A549 (cell line): ENCODE measurements around the gene ARAP1.

Experiments
- CBX2 ChIP-seq: fragments of 200-600 bp; sonication (generic); IDR thresholded peaks from 2 replicates; pipeline ENCODE4 v1.6.1; 2016; ENCODE audit warnings: low read depth, mild to moderate bottlenecking, borderline replicate concordance
- EHMT2 ChIP-seq: fragments of 200-600 bp; sonication (generic); IDR thresholded peaks from 2 replicates; pipeline ENCODE4 v1.6.1; 2016; ENCODE audit warnings: antibody characterized with exemption, low read depth, mild to moderate bottlenecking, moderate library complexity
- EP300 ChIP-seq, 2 experiments: fragments of >200 bp; sonication (Bioruptor Twin); formaldehyde crosslinking; IDR thresholded peaks; 2 replicates in 1 of 2; 3 replicates in 1 of 2; pipeline ENCODE4 v1.6.1; 2016 to 2017
- GATA3 ChIP-seq: IDR thresholded peaks from 2 replicates; pipeline ENCODE4 v1.6.1; 2012; ENCODE audit warnings: borderline replicate concordance
- HOXA7 ChIP-seq: fragments of 250-450 bp; sonication (Bioruptor Pico); IDR thresholded peaks from 2 replicates; pipeline ENCODE4 v1.5.0; 2020; ENCODE audit warnings: mild to moderate bottlenecking, moderate library complexity
- JUN ChIP-seq, 2 experiments: fragments of >200 bp; sonication (Bioruptor Twin); formaldehyde crosslinking; IDR thresholded peaks; 2 replicates in 1 of 2; 3 replicates in 1 of 2; pipeline ENCODE4 v1.6.1; 2016 to 2017
- MYC ChIP-seq: IDR thresholded peaks from 2 replicates; pipeline ENCODE4 v1.6.1; 2012; ENCODE audit warnings: mild to moderate bottlenecking, inconsistent platforms, low read length, improper control_type of control experiment, borderline replicate concordance
- POLR2A ChIP-seq: IDR thresholded peaks from 2 replicates; pipeline ENCODE4 v1.6.1; 2012; ENCODE audit warnings: mild to moderate bottlenecking, low read length
- RAD21 ChIP-seq, 2 experiments: fragments of >200 bp in 1 of 2; sonication (Bioruptor Twin) in 1 of 2; formaldehyde crosslinking in 1 of 2; IDR thresholded peaks in 1 of 2; conservative IDR thresholded peaks in 1 of 2; 2 replicates in 1 of 2; 3 replicates in 1 of 2; pipeline ENCODE4 v1.6.1; 2012 to 2018; ENCODE audit warnings: inconsistent platforms in 1 of 2
- TF ChIP-seq, protein P1 (sequence below): fragments of >200 bp; sonication (Bioruptor Twin); formaldehyde crosslinking; IDR thresholded peaks from 3 replicates; pipeline ENCODE4 v1.5.1; 2016
- TF ChIP-seq, protein P2 (sequence below): fragments of 250-450 bp; sonication (Bioruptor Pico); IDR thresholded peaks from 2 replicates; pipeline ENCODE4 v1.5.0; 2021; ENCODE audit warnings: mild to moderate bottlenecking, moderate library complexity, borderline replicate concordance

DNA sequence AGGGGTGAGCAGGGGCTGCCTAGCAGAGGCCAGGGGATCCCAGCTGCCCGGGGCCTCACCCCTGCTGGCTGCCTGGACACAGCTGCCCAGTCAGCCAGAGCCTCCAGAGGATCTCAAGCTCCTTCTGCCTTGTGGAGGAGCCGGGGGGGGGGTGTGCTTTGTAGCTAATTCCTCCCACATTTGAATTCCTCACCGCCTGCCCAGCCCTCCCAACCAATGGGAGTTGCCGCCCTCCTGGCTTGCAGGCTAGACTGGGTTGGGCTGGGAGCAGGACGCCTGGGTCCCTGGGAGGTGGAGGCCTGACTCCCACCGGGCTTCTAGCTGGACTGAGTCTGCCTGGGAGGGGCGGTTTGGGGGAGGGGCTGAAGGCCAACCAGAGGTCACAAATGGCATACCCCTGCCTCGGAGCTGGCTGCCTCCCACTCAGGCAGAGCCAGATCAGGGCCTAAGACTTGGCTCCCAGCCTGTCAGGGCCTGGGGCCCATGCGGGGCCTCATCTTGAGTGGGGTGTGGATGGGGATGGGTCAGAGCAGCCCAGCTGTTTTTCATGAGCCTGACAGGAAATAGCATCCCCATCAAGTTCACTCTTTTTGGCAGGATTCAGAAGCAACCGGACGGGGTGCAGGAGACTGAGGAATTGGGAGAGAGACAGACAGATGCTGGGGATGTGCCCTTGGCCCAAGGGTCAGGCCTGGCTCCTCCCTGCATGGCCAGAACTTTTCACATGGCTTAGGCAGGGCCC lies 48.8 kb downstream of the ARAP1 start:
- TF ChIP-seq GATA3, result no peak
- TF ChIP-seq, protein P1, sequence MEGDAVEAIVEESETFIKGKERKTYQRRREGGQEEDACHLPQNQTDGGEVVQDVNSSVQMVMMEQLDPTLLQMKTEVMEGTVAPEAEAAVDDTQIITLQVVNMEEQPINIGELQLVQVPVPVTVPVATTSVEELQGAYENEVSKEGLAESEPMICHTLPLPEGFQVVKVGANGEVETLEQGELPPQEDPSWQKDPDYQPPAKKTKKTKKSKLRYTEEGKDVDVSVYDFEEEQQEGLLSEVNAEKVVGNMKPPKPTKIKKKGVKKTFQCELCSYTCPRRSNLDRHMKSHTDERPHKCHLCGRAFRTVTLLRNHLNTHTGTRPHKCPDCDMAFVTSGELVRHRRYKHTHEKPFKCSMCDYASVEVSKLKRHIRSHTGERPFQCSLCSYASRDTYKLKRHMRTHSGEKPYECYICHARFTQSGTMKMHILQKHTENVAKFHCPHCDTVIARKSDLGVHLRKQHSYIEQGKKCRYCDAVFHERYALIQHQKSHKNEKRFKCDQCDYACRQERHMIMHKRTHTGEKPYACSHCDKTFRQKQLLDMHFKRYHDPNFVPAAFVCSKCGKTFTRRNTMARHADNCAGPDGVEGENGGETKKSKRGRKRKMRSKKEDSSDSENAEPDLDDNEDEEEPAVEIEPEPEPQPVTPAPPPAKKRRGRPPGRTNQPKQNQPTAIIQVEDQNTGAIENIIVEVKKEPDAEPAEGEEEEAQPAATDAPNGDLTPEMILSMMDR, result no peak
- TF ChIP-seq CBX2, result no peak
- no peak for TF ChIP-seq RAD21 (conservative IDR thresholded peaks at IDR 0.05 in 1 of 2, IDR thresholded peaks at IDR 0.05 in 1 of 2)
- no peak for TF ChIP-seq HOXA7 (CRISPR knock-in tag)
- TF ChIP-seq JUN (IDR thresholded peaks at IDR 0.05), result no peak
- no peak for TF ChIP-seq MYC
- TF ChIP-seq POLR2A, result no peak
- TF ChIP-seq EHMT2, result no peak
- no peak for TF ChIP-seq EP300 (IDR thresholded peaks at IDR 0.05)
- TF ChIP-seq, protein P2, sequence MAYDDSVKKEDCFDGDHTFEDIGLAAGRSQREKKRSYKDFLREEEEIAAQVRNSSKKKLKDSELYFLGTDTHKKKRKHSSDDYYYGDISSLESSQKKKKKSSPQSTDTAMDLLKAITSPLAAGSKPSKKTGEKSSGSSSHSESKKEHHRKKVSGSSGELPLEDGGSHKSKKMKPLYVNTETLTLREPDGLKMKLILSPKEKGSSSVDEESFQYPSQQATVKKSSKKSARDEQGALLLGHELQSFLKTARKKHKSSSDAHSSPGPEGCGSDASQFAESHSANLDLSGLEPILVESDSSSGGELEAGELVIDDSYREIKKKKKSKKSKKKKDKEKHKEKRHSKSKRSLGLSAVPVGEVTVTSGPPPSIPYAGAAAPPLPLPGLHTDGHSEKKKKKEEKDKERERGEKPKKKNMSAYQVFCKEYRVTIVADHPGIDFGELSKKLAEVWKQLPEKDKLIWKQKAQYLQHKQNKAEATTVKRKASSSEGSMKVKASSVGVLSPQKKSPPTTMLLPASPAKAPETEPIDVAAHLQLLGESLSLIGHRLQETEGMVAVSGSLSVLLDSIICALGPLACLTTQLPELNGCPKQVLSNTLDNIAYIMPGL, result no peak
